ENCODE measurements around the gene LKAAEAR1.

LKAAEAR1 gene

GRCh38 chr20:64115171-64115911 lies 31.1 kb upstream of the LKAAEAR1 start:
- H3K27ac Mint-ChIP-seq: no peak overlapping the region
- no peaks in the 10 kb centered on the region for H3K27me3 Mint-ChIP-seq
- H3K36me3 Mint-ChIP-seq: no peaks in the 10 kb centered on the region
- no peaks in the 10 kb centered on the region for H3K9me3 Mint-ChIP-seq
- no peak overlapping the region for H3K4me3 Mint-ChIP-seq
- no peak for DNase-seq
- ATAC-seq (replicated peaks): no peak
- H3K4me1 Mint-ChIP-seq: peaks cover 21 to 29% of the 10 kb centered on the region in 2 donors

GRCh38 chr20:64114356-64114971 lies 30.3 kb upstream of the LKAAEAR1 start:
- ATAC-seq (replicated peaks) (no peak), DNase-seq (no peak)
- Mint-ChIP-seq H3K27ac (no peak overlapping the region), H3K4me1 (peaks cover 23 to 32% of the 10 kb centered on the region in 2 donors), H3K9me3 (no peaks in the 10 kb centered on the region), H3K4me3 (no peak overlapping the region), H3K36me3 (no peaks in the 10 kb centered on the region), H3K27me3 (no peaks in the 10 kb centered on the region)

- ATAC-seq (replicated peaks) (no peak), DNase-seq (no peak)
- Mint-ChIP-seq H3K4me3 (no peak overlapping the region), H3K27me3 (no peaks in the 10 kb centered on the region), H3K4me1 (peaks cover 25 to 38% of the 10 kb centered on the region in 2 donors), H3K9me3 (no peaks in the 10 kb centered on the region), H3K36me3 (no peaks in the 10 kb centered on the region), H3K27ac (no peak overlapping the region)
Measured at GRCh38 chr20:64113796-64114355, 29.7 kb upstream of the LKAAEAR1 start.

GRCh38 chr20:64113444-64113775 lies 29.2 kb upstream of the LKAAEAR1 start:
- no peaks in the 10 kb centered on the region for H3K9me3 Mint-ChIP-seq

GRCh38 chr20:64112691-64113443 lies 28.7 kb upstream of the LKAAEAR1 start:
- ATAC-seq (replicated peaks): no peak
- H3K27ac Mint-ChIP-seq: peak overlapping the region; percentile 62

More at GRCh38 chr20:64113444-64113775, 29.2 kb upstream of the LKAAEAR1 start:
- no peak for DNase-seq
- peaks cover 29 to 42% of the 10 kb centered on the region in 2 donors for H3K4me1 Mint-ChIP-seq
- ATAC-seq (replicated peaks): no peak
- no peak overlapping the region for H3K27ac Mint-ChIP-seq
- H3K36me3 Mint-ChIP-seq: no peaks in the 10 kb centered on the region
- no peaks in the 10 kb centered on the region for H3K27me3 Mint-ChIP-seq
- no peak overlapping the region for H3K4me3 Mint-ChIP-seq

GRCh38 chr20:64111841-64112641 lies 27.8 kb upstream of the LKAAEAR1 start:
- ATAC-seq (replicated peaks): peak; percentile 51 to 55
- DNase-seq: no peak

More at GRCh38 chr20:64112691-64113443, 28.7 kb upstream of the LKAAEAR1 start:
- Mint-ChIP-seq H3K27me3 (no peaks in the 10 kb centered on the region), H3K36me3 (no peaks in the 10 kb centered on the region), H3K4me1 (peaks cover 35 to 48% of the 10 kb centered on the region in 2 donors), H3K4me3 (no peak overlapping the region), H3K9me3 (no peaks in the 10 kb centered on the region)
- no peak for DNase-seq

GRCh38 chr20:64110411-64111068 lies 26.3 kb upstream of the LKAAEAR1 start:
- no peaks in the 10 kb centered on the region for H3K9me3 Mint-ChIP-seq
- no peaks in the 10 kb centered on the region for H3K36me3 Mint-ChIP-seq
- ATAC-seq (replicated peaks) (no peak), DNase-seq (peak; percentile 0)
- H3K4me3 Mint-ChIP-seq: peak overlapping the region in 1 of 2 donors; percentile 4
- H3K27me3 Mint-ChIP-seq: no peaks in the 10 kb centered on the region
- no peak overlapping the region for H3K27ac Mint-ChIP-seq
- H3K4me1 Mint-ChIP-seq: peaks cover 44 to 62% of the 10 kb centered on the region in 2 donors

More at GRCh38 chr20:64111841-64112641, 27.8 kb upstream of the LKAAEAR1 start:
- Mint-ChIP-seq H3K9me3 (no peaks in the 10 kb centered on the region), H3K27ac (peak overlapping the region; percentile 62), H3K4me1 (peaks cover 41 to 56% of the 10 kb centered on the region in 2 donors), H3K27me3 (no peaks in the 10 kb centered on the region), H3K4me3 (peak overlapping the region in 1 of 2 donors; percentile 34), H3K36me3 (no peaks in the 10 kb centered on the region)

- no peaks in the 10 kb centered on the region for H3K27me3 Mint-ChIP-seq
Measured at GRCh38 chr20:64109831-64110391, 25.7 kb upstream of the LKAAEAR1 start.

GRCh38 chr20:64108731-64109681 lies 24.8 kb upstream of the LKAAEAR1 start:
- Mint-ChIP-seq H3K36me3 (no peaks in the 10 kb centered on the region), H3K27ac (peak overlapping the region; percentile 74), H3K4me3 (no peak overlapping the region), H3K9me3 (no peaks in the 10 kb centered on the region), H3K4me1 (peaks cover 44 to 62% of the 10 kb centered on the region in 2 donors), H3K27me3 (peaks cover 0 to 5% of the 10 kb centered on the region in 2 donors)
- DNase-seq: peak; percentile 2
- ATAC-seq (replicated peaks): no peak

More at GRCh38 chr20:64109831-64110391, 25.7 kb upstream of the LKAAEAR1 start:
- DNase-seq: peak; percentile 0
- ATAC-seq (replicated peaks): no peak
- Mint-ChIP-seq H3K36me3 (no peaks in the 10 kb centered on the region), H3K27ac (no peak overlapping the region), H3K4me3 (peak overlapping the region in 1 of 2 donors; percentile 4), H3K9me3 (no peaks in the 10 kb centered on the region), H3K4me1 (peaks cover 44 to 62% of the 10 kb centered on the region in 2 donors)

- H3K27me3 Mint-ChIP-seq: peaks cover 6 to 13% of the 10 kb centered on the region in 2 donors
- ATAC-seq (replicated peaks) (peak; percentile 80), DNase-seq (peak; percentile 13)
- peak overlapping the region; percentile 58 to 66 for H3K4me3 Mint-ChIP-seq
- H3K36me3 Mint-ChIP-seq: no peaks in the 10 kb centered on the region
- peak overlapping the region; percentile 95 for H3K27ac Mint-ChIP-seq
- no peaks in the 10 kb centered on the region for H3K9me3 Mint-ChIP-seq
- H3K4me1 Mint-ChIP-seq: peaks cover 44 to 55% of the 10 kb centered on the region in 2 donors
Measured at GRCh38 chr20:64107736-64108457, 23.7 kb upstream of the LKAAEAR1 start.

- ATAC-seq (replicated peaks): peak; percentile 60 to 62
Measured at GRCh38 chr20:64106981-64107735, 23.0 kb upstream of the LKAAEAR1 start, which contains the start of gene NPBWR2. NPBWR2 (minus strand) TSS chr20:64107565; CDS start chr20:64106831, 734 bp downstream.

More at GRCh38 chr20:64106981-64107735, 23.0 kb upstream of the LKAAEAR1 start, which contains the start of gene NPBWR2:
- H3K4me3 Mint-ChIP-seq: peak within 1 kb of the TSS; percentile 58 to 66
- no peaks in the 10 kb centered on the region for H3K9me3 Mint-ChIP-seq
- H3K27ac Mint-ChIP-seq: peak within 1 kb of the TSS; percentile 95
- DNase-seq: no peak
- H3K36me3 Mint-ChIP-seq: no peaks in the 10 kb centered on the region
- H3K4me1 Mint-ChIP-seq: peaks cover 39 to 53% of the 10 kb centered on the region in 2 donors
- peaks cover 10 to 20% of the 10 kb centered on the region in 2 donors for H3K27me3 Mint-ChIP-seq
